Stimulated activated CD8-positive, alpha-beta memory T cell treated with anti-CD3 and anti-CD28 coated beads, Interleukin-7, amount 100 ng/mL, for 4 hours (primary cell): ENCODE results near the gene SLC25A15.

Source experiments
- DNase-seq, 2 donors: peaks; one replicate each; pipeline ENCODE4 v3.0.0-alpha.2; 2020; ENCODE audit warnings: low read depth in 2 of 2

Gene SLC25A15

GRCh38 chr13:40789275-40790153 is at the start of gene SLC25A15:
Gene SLC25A15, plus strand, starts transcription at chr13:40789611. Its CDS starts 3,616 bp downstream, at chr13:40793227.
- peak; percentile 36 to 76 for DNase-seq

- DNase-seq: no peak
Observed at GRCh38 chr13:40749327-40749726, 40.1 kb upstream of the SLC25A15 start.

GRCh38 chr13:40755082-40755700 is 34.2 kb upstream of the SLC25A15 start:
- no peak for DNase-seq

- no peak for DNase-seq
Observed at GRCh38 chr13:40756042-40756441, 33.4 kb upstream of the SLC25A15 start.

GRCh38 chr13:40758811-40759210 is 30.6 kb upstream of the SLC25A15 start:
- no peak for DNase-seq

GRCh38 chr13:40762849-40763248 is 26.6 kb upstream of the SLC25A15 start:
- DNase-seq: no peak

- DNase-seq: no peak
Observed at GRCh38 chr13:40764587-40765403, 24.6 kb upstream of the SLC25A15 start.

- DNase-seq: no peak
Observed at GRCh38 chr13:40765602-40766001, 23.8 kb upstream of the SLC25A15 start.

- no peak for DNase-seq
Observed at GRCh38 chr13:40769970-40770369, 19.4 kb upstream of the SLC25A15 start.

- DNase-seq: no peak
Observed at GRCh38 chr13:40770609-40770933, 18.8 kb upstream of the SLC25A15 start.

GRCh38 chr13:40770934-40771618 is 18.3 kb upstream of the SLC25A15 start, which contains the start of gene MRPS31:
Gene MRPS31, minus strand, starts transcription at chr13:40771190. Its CDS starts 54 bp downstream, at chr13:40771136.
- peak; percentile 90 for DNase-seq

- DNase-seq: no peak
Observed at GRCh38 chr13:40772765-40773473, 16.5 kb upstream of the SLC25A15 start.

GRCh38 chr13:40774672-40775071 is 14.7 kb upstream of the SLC25A15 start:
- no peak for DNase-seq

GRCh38 chr13:40776232-40776631 is 13.2 kb upstream of the SLC25A15 start:
- DNase-seq: no peak

GRCh38 chr13:40776681-40777165 is 12.7 kb upstream of the SLC25A15 start:
- DNase-seq: peak; percentile 45 to 55

GRCh38 chr13:40777166-40777808 is 12.1 kb upstream of the SLC25A15 start:
- no peak for DNase-seq

GRCh38 chr13:40777809-40778175 is 11.6 kb upstream of the SLC25A15 start:
- no peak for DNase-seq

GRCh38 chr13:40779049-40779448 is 10.4 kb upstream of the SLC25A15 start:
- DNase-seq: no peak

- no peak for DNase-seq
Observed at GRCh38 chr13:40779796-40780285, 9.6 kb upstream of the SLC25A15 start.

GRCh38 chr13:40780822-40781401 is 8.5 kb upstream of the SLC25A15 start:
- DNase-seq: no peak
